Left colon (tissue), 2 donors: ENCODE data around the gene ZACN. TPM values are rescaled to one million over a fixed set of nuclear protein-coding genes. Genes with fewer than 3 reads are reported as not detected.

Source experiments
- ATAC-seq: fragments of 200-7000 bp; cut with Tn5 transposase; one replicate; pipeline ENCODE4 v1.9.1; 2020; ENCODE audit warnings: mild to moderate bottlenecking, moderate library complexity
- DNase-seq, 2 donors: peaks; one replicate each; pipeline ENCODE4 v3.0.0-alpha.2; 2020
- intact Hi-C, 2 donors: fragments of 100-400 bp; cut with DNase I in 1 of 2; cut with micrococcal nuclease in 1 of 2; formaldehyde crosslinking; loops; one replicate each; pipeline versions ENCODE4 v1.11.2 to v1.14.0; 2022; cut with DNase I, micrococcal nuclease
- microRNA-seq, 2 donors: library from miRNA; unstranded; fragments of <30 nt; microRNA quantifications; one replicate each; pipeline versions ENCODE4 v1.1.0 to v1.2.0, GENCODE V29; 2020
- total RNA-seq, 2 donors: library from RNA; stranded (reverse); fragmentation: NEBNext Ultra II Directional; extraction: Animal tissue kit (Norgen Biotek cat#: 25700); gene quantifications; one replicate each; pipeline ENCODE4 v1.2.1, GENCODE V29; 2021
- donor health status: DM: no; HTN: no; CAD: no.
- donor health status: DM: yes; HTN: yes; CAD: no.

Gene ZACN
- total RNA-seq, 2 donors from 2014 or later, result 0.22 TPM; not detected in 1

DNA sequence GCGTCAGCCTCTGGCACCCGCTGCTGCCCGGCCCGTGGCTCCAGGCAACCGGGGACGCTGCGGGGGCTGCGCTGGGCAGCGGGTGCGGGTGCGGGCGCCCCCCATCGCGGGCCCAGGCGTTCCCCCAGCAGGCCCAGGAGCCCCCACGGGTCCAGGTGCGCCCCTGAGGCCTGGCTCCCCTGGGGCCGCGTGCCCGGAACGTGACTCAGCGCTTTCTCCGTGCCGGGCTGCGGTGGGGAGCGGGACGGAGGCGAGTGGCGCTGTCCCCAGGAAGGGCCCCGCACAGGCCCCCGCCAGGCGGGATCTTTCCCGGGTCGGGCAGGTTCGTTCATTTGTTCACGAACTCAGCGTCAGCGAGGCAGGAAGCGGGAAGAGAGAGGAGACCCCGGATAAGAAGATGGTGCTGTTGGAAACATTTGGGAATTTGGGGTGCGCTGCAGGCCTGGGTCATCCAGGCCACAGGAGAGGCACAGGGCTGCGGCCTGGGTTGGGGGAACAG lies 43.0 kb downstream of the ZACN start:
- intact Hi-C loops, result loop anchor here in 1 of 2 donors (10.0 kb wide), 1 partner anchor 153 kb away; no protein-coding TSS in a partner anchor
- no peak for DNase-seq
- no peak for ATAC-seq

DNA sequence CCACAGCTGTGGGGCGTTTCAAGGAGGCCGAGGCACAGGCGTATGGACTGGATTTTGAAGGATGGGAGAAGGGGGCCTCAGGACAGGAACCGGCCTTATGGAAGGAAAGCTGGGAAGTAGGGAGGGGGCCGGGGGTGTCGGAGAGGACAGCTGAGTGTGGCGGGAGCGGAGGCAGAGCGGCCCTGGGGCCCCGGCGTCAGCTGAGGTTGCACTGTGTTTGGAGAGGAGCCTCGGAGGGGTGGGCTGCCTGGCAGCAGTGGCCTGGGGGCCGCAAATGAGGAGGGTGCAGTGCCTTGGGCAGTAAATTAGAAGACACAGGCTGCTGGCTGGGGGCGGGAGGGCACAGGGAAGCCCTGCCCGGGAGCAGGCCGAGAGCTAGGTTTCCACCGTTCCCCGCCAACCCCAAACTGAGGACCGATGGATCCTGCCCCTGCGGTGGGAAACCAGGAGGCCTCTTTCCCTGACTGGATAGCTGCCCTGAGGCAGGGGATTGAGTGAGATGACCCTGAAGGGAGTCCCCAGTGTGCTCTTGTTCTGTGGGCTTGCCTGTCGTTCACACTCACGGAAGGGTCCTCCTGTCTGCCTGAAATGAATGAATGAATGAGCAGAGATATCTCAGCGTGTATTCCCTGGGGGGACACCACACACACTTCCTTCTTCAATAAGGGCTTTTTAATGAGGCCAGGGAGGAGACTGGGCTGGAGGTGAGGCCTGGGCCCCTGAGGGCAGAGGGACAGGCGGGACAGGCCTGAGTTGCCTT lies 43.6 kb downstream of the ZACN start:
- no peak for ATAC-seq
- intact Hi-C loops, result loop anchor here in 1 of 2 donors (10.0 kb wide), 1 partner anchor 152 kb away; no protein-coding TSS in a partner anchor
- no peak for DNase-seq

DNA sequence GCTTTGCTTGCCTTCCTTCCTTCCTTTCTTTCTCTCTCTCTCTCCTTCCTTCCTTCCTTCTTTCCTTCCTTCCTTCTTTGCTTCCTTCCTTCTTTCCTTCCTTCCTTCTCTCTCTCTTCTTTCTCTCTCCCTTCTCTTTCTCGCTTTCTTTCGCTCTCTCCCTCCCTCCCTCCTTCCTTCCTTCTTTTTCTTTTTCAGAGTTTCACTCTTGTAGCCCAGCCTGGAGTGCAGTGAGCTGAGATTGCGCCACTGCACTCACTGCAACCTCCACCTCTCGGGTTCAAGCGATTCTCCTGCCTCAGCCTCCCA lies 44.2 kb downstream of the ZACN start:
- intact Hi-C loops, result loop anchor here in 1 of 2 donors (10.0 kb wide), 1 partner anchor 152 kb away; no protein-coding TSS in a partner anchor
- DNase-seq (no peak), ATAC-seq (no peak)

DNA sequence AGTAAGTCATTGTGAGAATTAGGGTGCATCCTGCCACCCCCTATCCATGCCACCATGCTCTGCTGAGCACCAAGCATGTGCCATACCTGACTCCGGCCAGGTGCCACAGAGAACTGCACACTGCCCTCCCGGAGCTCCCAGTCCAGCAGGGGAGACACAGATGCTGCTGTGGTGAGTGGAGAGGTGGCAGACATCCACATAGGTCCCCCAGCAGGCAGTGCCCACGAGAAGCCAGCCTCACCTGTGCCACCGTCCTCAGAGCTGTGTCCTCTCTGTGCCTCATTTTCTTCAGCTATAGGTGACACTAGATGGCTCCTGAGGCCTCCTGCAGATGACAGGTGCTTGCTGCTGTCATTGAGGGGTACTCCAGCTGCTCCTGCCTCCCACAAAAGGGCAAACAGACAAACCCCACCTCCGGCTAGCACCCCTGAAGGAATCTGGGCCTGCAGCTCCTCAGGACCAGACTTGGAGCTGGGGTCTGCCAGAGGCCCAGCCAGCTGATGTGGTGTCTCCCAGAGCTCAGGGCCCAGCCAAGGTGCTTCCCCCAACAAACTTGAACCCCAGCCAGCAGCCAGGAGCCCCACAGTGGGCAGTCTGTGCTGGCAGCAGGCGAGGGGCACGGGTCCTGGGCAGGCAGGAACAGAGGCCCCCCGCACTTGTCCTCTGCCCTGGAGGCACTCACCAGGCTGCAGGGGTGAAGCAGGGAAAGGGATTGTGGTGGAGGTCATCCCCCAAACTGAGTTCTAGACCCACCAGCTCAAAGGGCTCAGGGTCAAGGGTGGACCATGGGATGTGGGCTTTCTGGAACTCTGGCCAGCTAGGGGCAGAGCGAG lies 45.0 kb downstream of the ZACN start:
- DNase-seq (no peak), ATAC-seq (no peak)
- intact Hi-C loops, result loop anchor here in 1 of 2 donors (10.0 kb wide), 1 partner anchor 151 kb away; no protein-coding TSS in a partner anchor

DNA sequence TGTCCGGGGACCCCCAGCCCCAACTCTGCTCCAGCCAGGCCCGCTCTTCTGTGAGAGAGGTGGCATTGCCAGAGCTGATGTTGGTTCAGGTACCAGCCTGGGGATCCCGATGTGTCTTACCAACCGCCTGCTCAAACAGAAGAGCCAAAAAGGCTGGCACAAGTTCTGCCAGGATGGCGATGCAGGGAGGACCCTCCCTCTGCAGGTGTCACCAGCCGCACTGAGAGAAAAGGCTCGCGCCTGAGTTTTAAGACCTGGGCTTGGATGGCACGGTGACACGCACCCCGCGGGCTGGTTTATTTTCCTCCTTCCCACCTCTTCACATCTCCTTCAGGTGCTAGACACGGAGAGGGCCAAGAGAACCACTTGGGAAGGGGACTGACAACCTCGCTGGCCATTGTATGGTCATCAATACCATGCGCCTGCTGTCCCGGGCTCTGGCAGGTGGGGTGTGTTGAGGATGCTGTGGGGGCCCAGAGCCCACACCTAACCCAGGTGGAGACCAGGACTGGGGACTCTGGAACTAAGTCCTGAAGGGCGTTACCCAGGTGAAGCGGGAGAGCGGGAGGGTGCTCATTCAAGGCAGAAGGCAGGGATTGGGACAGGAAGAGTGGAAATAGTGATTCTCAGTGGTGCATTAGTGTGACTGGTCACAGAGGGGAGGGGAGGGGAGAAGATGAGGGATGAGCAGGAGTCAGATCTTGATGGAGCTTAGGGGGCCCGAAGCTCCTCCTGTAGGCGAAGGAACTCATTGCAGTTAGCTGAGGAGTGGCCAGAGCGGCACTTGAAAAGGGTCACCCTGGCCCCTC lies 45.8 kb downstream of the ZACN start:
- intact Hi-C loops, result loop anchor here (5.0 to 10.0 kb wide), 2 partner anchors 53 to 150 kb away; no protein-coding TSS in a partner anchor
- ATAC-seq (no peak), DNase-seq (no peak)

DNA sequence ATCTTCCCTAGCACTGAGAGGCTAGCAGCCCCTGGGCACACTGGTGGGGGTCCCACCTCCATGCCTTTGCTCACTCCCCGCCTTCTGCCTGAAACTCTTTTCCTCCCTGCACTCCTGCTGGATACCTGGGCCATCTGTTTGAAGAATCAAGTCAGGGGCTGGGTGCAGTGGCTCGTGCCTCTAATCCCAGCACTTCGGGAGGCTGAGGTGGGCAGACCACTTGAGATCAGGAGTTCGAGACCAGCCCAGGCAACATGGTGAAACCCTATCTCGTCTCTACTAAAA lies 46.4 kb downstream of the ZACN start:
- DNase-seq (no peak), ATAC-seq (no peak)
- intact Hi-C loops, result loop anchor here (5.0 to 10.0 kb wide), 2 partner anchors 52 to 149 kb away; no protein-coding TSS in a partner anchor

DNA sequence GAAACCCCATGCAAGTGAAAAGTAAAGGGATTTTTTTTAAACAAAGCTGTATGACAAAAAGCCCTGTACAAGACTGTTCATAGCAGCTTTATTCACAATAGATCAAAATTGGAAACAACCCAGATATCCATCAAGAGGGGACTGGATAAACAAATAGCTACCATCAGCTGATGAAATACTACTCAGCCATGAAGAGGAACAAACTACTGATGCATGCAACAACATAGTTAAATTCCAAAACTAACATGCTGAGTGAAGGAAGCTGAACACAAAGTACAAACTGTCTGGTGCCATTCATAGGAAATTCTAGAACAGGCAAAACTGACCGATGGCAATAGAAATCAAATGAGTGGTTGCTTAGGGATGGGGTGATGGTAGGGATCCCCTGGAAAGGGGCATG lies 46.9 kb downstream of the ZACN start:
- intact Hi-C loops, result loop anchor here (2.0 to 10.0 kb wide), 3 partner anchors 51 to 155 kb away; no protein-coding TSS in a partner anchor
- no peak for ATAC-seq

DNA sequence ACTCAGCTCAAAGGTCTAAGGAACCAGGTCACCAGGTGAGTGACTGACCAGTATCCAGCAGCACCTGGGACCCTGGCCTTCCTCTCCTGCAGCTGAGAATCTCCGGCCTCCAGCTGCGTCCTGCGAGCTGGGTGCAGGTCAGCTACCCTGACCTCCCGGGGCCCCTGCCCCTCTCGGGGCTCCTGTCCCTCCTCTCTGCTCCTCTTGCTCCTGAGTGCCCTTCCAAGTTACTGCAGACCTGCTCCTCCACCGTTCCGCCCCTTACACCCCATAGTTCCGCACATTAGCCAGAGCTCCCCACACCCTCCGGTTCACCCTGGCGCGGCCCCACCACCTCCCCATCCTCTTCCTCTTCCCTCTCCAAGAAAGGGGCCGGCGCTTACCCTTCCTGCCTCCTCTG lies 51.5 kb downstream of the ZACN start:
- ATAC-seq, result no peak
- intact Hi-C loops, result no loop called here
- no peak for DNase-seq

More for the DNA sequence above, 46.9 kb downstream of the ZACN start:
- DNase-seq, result no peak

DNA sequence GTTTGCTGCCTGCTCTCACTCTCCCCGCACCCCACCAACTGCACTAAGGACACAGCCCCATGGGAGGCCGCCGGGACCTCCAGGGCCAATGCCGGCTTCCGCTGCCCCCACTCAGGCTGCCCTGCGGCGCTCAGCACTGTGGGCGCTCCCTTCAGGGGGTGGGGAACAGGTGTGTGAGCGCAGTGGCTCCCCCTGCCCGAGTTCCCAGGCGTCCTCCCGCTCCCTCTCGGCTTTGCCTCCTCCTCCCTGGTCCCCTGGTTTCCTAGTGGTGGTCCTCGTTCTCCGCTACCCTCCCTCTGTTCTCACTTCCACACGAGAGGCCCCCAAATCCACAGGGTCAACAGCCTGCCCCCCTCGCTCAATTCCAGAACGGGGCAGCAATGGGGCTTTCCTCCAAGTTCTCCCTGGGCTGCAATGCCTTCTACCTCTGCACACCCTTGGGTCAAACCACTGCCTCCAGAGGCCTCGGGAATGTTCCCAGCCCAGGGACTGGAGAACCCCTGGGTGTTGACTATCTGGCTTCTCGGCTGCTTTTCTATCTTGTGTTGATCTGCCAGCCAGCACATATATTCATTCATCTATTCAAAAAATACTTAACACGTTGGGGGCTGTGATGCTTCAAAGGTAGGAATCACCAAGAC lies 52.2 kb downstream of the ZACN start:
- intact Hi-C loops, result no loop called here
- ATAC-seq, result no peak

DNA sequence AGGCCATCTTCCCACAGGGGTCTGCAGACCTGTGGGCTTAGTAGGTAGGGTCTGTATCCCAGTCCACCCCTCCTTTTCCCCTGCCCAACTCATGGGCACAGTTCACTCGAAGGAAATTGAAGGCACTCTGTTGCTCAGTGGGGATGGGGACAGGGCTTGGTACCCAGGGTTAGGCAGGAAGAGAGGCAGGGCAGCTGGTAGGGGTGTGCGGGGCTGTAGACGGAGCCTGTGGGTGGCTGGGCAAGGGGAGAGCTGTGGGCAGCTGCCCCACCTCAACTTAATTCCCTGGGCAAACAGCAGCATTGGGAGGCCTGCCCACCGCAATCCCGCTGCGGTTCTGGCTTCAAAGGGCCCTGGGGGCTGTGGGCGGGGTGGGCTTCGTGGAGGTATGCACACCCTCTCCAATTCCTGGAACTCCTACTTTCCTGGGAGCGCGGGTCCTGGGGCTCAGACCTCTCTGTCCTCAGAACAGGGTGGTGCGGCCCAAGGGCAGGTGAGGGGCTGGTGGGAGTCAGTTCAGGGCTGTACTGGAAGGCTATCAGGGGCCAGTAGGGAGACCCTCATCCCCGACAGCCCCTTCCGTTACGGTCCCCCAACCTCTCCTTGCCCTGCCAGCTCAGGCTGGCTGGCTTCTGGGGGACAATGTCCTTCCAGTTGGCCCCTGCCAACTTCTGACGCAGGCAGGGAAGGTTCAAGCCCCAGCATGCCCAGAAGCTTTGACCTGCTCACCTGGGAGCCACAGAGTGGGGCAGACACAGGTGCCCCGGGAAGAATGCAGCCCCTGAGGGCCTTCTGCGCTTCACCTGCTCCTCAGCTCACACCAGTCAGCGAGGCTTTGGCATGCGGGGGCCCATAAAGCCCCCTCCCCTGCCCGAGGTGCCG lies 53.0 kb downstream of the ZACN start:
- no peak for DNase-seq
- intact Hi-C loops, result no loop called here
- no peak for ATAC-seq

More for the DNA sequence above, 52.2 kb downstream of the ZACN start:
- DNase-seq, result no peak

Small RNA genes lying within 50 kb of the gene (microRNA-seq; reads per million reads assigned to microRNA genes)
- 0 to 0.53 reads per million in 2 donors for gene MIR6868

Other genes with a start within 250 kb of the ZACN start
- gene UNC13D, start 234.8 kb upstream of the ZACN start, total RNA-seq, result 10 to 100 TPM; 20.5 to 31.0 TPM
- 100 to 1,000 TPM in 1 of 2 donors, 10 to 100 TPM in 1; 96.5 to 105 TPM for gene WBP2, start 223.8 kb upstream of the ZACN start, total RNA-seq
- 10 to 100 TPM; 44.8 to 61.8 TPM for gene TRIM47, start 200.6 kb upstream of the ZACN start, total RNA-seq
- 10 to 100 TPM; 15.0 to 18.7 TPM for gene TRIM65, start 182.2 kb upstream of the ZACN start, total RNA-seq
- 100 to 1,000 TPM in 1 of 2 donors, 10 to 100 TPM in 1; 84.2 to 111 TPM for gene MRPL38, start 174.3 kb upstream of the ZACN start, total RNA-seq
- gene FBF1, start 138.1 kb upstream of the ZACN start, total RNA-seq, result 1 to 10 TPM; 5.2 to 5.5 TPM
- 100 to 1,000 TPM; 170 to 225 TPM for gene ACOX1, start 100.0 kb upstream of the ZACN start, total RNA-seq
- 10 to 100 TPM; 21.2 to 27.9 TPM for gene TEN1, start 99.9 kb upstream of the ZACN start, total RNA-seq
- gene CDK3, start 78.3 kb upstream of the ZACN start, total RNA-seq, result 10 to 100 TPM; 10.1 to 12.4 TPM
- gene EVPL, start 51.9 kb upstream of the ZACN start, total RNA-seq, result 10 to 100 TPM; 18.9 to 28.5 TPM
- 10 to 100 TPM; 49.9 to 56.5 TPM for gene SRP68, start 6.7 kb upstream of the ZACN start, total RNA-seq
- not detected for gene GALR2, start 4.4 kb upstream of the ZACN start, total RNA-seq
- 100 to 1,000 TPM; 100 to 102 TPM for gene EXOC7, start 24.6 kb downstream of the ZACN start, total RNA-seq
- gene FOXJ1, start 62.1 kb downstream of the ZACN start, total RNA-seq, result 1 to 10 TPM; 1.6 to 2.8 TPM
- 10 to 100 TPM; 23.6 to 89.3 TPM for gene RNF157, start 161.3 kb downstream of the ZACN start, total RNA-seq
- gene UBALD2, start 186.2 kb downstream of the ZACN start, total RNA-seq, result 100 to 1,000 TPM in 1 of 2 donors, 10 to 100 TPM in 1; 75.6 to 113 TPM
- gene QRICH2, start 229.1 kb downstream of the ZACN start, total RNA-seq, result 1 to 10 TPM; 1.9 to 2.3 TPM